Measurements from ENCODE around the gene SHF. TPM values are rescaled to one million over a fixed set of nuclear protein-coding genes. Genes with fewer than 3 reads are reported as not detected.
A peak's percentile ranks its signal among the peaks of the same experiment; 100 is the strongest.

Gene SHF
- total RNA-seq, 3 donors from 2014 or later = 5.0 to 9.7 (median 9.5) TPM

DNA sequence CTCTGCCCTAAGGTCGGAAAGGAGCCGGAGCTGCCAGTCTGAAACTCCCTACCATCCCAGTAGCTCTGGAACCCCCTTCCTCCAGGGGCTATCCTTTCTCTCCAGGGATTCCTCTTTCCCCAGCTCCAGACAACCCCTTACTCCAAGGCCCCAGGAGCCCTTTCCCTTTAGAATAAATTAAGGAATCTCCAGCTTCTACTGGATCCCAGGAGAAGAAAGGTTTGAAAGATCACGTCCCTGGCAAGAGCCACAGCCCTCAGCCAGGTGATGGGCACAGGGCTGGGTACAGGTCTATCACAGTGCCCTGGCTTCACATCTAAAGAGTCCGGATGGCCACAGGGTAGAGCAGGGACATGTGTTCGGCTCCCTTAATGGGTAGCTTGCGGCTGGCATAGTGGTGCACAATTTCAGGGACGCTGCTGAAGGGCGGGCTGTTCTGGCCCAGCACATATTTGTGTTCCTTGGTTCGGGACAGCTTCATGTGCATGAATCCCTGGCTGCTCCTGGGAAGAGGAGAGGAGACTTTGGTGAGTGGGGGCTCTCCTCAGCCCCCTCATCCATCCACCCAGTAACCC is 20.0 kb downstream of the SHF start:
- intact Hi-C loops (cut with DNase I; ENCODE audit: low total_unique reads) = no loop called here
- Histone ChIP-seq H3K27me3 (no peaks in the 10 kb centered on the region), H3K27ac (peak overlapping the region; percentile 97 to 99), H3K4me3 (peak overlapping the region; percentile 55 to 92 (median 77)), H3K4me1 (no peaks in the 10 kb centered on the region), H3K36me3 (no peaks in the 10 kb centered on the region), H3K9me3 (no peaks in the 10 kb centered on the region)
- TF ChIP-seq POLR2A (IDR thresholded peaks at IDR 0.05) (no peak), POLR2AphosphoS5 (IDR thresholded peaks at IDR 0.05) (no peak)
- TF ChIP-seq, protein P1, sequence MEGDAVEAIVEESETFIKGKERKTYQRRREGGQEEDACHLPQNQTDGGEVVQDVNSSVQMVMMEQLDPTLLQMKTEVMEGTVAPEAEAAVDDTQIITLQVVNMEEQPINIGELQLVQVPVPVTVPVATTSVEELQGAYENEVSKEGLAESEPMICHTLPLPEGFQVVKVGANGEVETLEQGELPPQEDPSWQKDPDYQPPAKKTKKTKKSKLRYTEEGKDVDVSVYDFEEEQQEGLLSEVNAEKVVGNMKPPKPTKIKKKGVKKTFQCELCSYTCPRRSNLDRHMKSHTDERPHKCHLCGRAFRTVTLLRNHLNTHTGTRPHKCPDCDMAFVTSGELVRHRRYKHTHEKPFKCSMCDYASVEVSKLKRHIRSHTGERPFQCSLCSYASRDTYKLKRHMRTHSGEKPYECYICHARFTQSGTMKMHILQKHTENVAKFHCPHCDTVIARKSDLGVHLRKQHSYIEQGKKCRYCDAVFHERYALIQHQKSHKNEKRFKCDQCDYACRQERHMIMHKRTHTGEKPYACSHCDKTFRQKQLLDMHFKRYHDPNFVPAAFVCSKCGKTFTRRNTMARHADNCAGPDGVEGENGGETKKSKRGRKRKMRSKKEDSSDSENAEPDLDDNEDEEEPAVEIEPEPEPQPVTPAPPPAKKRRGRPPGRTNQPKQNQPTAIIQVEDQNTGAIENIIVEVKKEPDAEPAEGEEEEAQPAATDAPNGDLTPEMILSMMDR (IDR thresholded peaks at IDR 0.05) = no peak
- no peak for DNase-seq (ENCODE audit: low spot score in 2 of 2)

DNA sequence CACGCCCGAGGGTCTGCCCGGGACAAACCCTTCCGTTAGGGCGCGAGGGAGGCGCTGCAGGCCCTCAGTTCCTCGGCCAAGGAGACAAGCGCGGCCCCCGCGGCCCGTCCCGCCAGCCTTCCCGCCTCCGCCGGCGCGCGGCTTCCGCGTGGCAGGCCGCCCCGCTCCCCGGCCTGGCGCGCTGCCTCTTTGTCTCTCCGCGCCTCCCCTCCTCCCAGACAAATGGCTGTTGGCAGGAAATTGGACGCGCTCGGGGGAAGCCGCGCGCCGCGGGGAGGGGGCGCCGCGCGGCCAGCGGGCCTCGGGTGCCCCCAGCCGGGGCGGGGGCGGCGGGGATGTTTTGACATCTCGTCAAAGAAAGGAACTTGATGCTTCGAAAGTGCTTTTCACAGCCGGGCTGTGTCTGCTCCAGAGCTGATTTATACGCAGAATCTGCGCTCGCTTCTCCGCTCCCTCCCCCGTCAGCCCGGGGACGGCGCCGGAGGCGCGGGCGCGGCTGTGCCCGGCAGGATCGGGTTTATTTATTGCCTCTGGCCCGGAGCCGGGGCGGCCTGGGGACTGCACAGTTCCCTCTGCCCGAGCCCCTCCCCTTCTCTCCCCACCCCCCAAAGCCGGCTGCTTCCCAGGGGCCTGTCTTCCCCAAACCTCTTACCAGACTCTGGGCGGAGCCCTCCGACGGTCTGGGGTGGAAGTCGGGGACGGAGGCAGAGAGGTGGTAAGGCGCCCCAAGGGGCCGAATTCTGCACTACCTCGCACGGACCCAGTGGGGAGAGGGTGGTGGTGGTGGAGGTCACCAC is 20.7 kb downstream of the SHF start:
- intact Hi-C loops (cut with DNase I; ENCODE audit: low total_unique reads) = no loop called here
- Histone ChIP-seq H3K9me3 (no peaks in the 10 kb centered on the region), H3K4me1 (no peaks in the 10 kb centered on the region), H3K27ac (peak overlapping the region; percentile 97 to 99), H3K36me3 (no peaks in the 10 kb centered on the region), H3K27me3 (no peaks in the 10 kb centered on the region), H3K4me3 (peak overlapping the region; percentile 55 to 92 (median 77))
- DNase-seq (ENCODE audit: low spot score in 2 of 2) = peak; percentile 77 to 83
- no peak for TF ChIP-seq POLR2AphosphoS5 (IDR thresholded peaks at IDR 0.05)
- peak; percentile 43 for TF ChIP-seq POLR2A (IDR thresholded peaks at IDR 0.05)
- TF ChIP-seq, protein P1 (IDR thresholded peaks at IDR 0.05) = peak; percentile 64 to 78 (median 65)

DNA sequence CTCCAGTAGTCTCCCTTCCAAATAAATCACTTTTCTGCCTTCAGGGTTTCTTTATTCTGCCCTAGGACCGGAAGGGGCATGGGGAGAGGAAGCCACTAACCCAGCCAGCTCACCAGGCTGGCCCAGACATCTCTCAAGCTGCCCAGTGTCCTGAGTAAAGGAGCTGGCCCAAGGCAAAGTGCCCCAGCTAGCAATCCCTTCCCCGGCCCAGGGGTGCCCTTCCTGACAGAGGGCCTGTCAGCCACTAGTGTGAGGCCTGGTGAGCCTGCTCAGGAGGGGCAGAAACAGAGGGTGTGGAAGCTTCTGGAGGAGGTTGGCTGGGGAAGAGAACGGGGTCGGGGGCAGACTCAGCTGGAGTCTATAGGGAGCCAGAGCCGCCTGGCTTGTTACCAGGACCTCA is 22.2 kb downstream of the SHF start:
- TF ChIP-seq POLR2A (IDR thresholded peaks at IDR 0.05) (no peak), POLR2AphosphoS5 (IDR thresholded peaks at IDR 0.05) (no peak)
- TF ChIP-seq, protein P1 (IDR thresholded peaks at IDR 0.05) = no peak

DNA sequence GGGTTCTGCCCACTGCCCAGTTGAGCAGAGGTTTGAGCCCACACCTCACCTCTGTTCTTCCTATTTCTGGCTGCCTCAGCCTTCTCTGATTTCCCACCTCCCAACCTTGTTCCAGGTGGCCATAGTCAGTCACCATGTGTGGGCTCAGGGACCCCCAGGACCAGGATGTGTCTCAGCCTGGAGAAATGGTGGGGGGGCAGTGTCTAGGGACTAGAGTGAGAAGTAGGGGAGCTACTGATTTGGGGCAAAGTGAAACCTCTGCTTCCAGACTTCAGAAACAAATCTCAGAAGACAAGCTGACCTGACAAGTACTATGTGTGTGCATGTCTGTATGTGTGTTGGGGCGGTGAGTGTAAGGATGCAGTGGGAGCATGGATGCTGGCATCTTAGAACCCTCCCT is 22.9 kb downstream of the SHF start:
- no peak overlapping the region for H3K27ac ChIP-seq
- TF ChIP-seq, protein P1 (IDR thresholded peaks at IDR 0.05) = no peak
- TF ChIP-seq POLR2AphosphoS5 (IDR thresholded peaks at IDR 0.05) (no peak), POLR2A (IDR thresholded peaks at IDR 0.05) (no peak)
- H3K27me3 ChIP-seq = no peaks in the 10 kb centered on the region
- no peaks in the 10 kb centered on the region for H3K36me3 ChIP-seq
- no peak for DNase-seq (ENCODE audit: low spot score in 2 of 2)
- no peaks in the 10 kb centered on the region for H3K9me3 ChIP-seq
- intact Hi-C loops (cut with DNase I; ENCODE audit: low total_unique reads) = no loop called here
- no peaks in the 10 kb centered on the region for H3K4me1 ChIP-seq
- no peak overlapping the region for H3K4me3 ChIP-seq

More for the DNA sequence above, 22.2 kb downstream of the SHF start:
- intact Hi-C loops (cut with DNase I; ENCODE audit: low total_unique reads) = no loop called here
- no peak overlapping the region for H3K4me3 ChIP-seq
- H3K27ac ChIP-seq = peak overlapping the region in 1 of 2 donors; percentile 99
- no peaks in the 10 kb centered on the region for H3K27me3 ChIP-seq
- no peaks in the 10 kb centered on the region for H3K36me3 ChIP-seq
- no peaks in the 10 kb centered on the region for H3K9me3 ChIP-seq
- DNase-seq (ENCODE audit: low spot score in 2 of 2) = no peak
- H3K4me1 ChIP-seq = no peaks in the 10 kb centered on the region

DNA sequence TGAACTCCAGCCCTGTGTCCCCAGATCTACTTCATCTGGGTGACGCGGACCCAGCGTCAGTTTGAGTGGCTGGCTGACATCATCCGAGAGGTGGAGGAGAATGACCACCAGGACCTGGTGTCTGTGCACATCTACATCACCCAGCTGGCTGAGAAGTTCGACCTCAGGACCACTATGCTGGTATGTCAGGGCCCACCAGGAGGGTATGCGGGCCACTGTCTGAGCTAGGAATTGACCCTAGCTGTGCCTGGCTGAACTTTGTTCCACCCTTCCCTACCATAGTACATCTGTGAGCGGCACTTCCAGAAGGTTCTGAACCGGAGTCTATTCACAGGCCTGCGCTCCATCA is 24.3 kb downstream of the SHF start:
- Histone ChIP-seq H3K27me3 (no peaks in the 10 kb centered on the region), H3K4me1 (no peaks in the 10 kb centered on the region), H3K4me3 (no peak overlapping the region), H3K27ac (peak overlapping the region; percentile 58 to 69), H3K9me3 (no peaks in the 10 kb centered on the region), H3K36me3 (no peaks in the 10 kb centered on the region)
- intact Hi-C loops (cut with DNase I; ENCODE audit: low total_unique reads) = no loop called here
- DNase-seq (ENCODE audit: low spot score in 2 of 2) = no peak
- TF ChIP-seq, protein P1 (IDR thresholded peaks at IDR 0.05) = no peak
- TF ChIP-seq POLR2A (IDR thresholded peaks at IDR 0.05) (no peak), POLR2AphosphoS5 (IDR thresholded peaks at IDR 0.05) (no peak)
